NOMO-1 (cell line): Measurements from ENCODE around the gene ROBO2.

Experiments
- DNase-seq, 2 experiments: peaks; one replicate each; lab custom pipeline; 2025; ENCODE audit not compliant: unreplicated experiment in 2 of 2; lab: John Stamatoyannopoulos, UW

ROBO2 gene

DNA sequence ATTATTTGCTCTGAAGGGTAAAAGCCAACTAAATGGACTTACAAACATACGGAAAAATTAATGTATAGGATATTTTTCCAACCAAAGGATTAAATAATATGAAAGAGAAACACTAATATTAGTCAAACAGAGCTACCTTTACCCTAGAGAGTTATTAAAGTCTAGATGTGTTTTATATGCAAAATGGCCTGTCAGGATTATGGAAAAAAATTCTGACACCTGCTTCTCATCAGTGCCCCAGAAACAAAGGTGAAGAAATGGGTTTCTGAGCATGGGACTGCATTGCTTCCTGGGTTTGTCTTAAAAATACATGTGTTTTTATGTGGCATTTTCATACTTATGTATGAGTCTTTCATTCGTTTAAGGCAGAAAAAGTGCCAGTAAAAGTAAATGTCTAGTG lies 148.3 kb downstream of the ROBO2 start:
- no peak for DNase-seq

DNA sequence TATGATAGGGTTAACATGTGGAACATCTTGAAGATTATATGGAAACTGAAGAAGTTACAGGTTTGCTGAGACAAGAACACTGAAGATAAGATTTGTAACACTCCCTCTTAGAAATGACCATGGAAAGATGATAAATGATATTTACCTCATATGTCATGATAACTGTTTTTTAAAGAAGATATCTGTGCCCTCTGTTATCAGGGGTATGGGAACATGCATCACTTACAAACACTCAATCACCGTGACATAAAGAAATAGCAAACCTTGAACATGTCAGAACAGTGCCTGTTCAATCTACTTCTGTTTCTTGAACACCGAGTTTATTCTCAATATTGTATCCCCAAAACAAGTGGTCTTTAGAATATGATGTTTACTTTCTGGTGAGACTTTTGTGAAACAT lies 149.4 kb downstream of the ROBO2 start:
- DNase-seq = no peak

DNA sequence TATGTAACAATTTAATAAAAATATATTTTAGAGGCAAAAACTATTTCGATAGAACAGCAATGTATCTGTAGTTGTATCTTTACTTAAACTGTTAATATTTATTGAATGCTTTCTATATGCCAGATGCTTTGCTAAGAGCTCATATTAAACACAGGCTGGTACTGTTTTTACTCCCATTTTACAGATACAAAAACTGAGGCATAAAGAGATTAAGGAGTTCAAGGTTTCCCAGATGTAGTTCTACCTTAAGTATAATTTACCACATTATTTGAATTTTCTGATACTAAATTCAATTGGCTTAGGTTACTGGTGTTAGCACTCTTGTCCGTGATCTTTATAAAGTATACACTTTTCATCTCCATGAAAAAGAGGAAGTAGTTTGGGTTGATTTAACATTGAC lies 149.8 kb downstream of the ROBO2 start:
- no peak for DNase-seq

DNA sequence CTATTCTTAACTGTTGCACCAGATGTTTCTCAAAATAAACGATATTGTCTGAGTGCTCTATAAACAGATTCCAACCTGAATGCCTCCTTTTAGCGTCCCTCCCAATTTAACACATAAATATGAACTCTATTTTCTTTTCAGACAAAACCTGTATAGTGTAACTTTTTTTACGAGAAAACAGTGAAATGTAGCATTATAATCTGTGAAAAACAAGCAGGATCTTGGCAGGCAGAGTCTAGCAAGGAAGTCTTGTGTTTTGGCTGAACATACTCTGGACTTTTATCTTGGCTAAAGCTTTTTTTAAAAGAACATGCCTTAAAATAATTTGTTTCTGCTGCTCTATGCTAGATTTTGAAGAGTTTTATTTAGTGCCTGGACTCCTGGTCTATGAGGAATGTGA lies 150.5 kb downstream of the ROBO2 start:
- no peak for DNase-seq

DNA sequence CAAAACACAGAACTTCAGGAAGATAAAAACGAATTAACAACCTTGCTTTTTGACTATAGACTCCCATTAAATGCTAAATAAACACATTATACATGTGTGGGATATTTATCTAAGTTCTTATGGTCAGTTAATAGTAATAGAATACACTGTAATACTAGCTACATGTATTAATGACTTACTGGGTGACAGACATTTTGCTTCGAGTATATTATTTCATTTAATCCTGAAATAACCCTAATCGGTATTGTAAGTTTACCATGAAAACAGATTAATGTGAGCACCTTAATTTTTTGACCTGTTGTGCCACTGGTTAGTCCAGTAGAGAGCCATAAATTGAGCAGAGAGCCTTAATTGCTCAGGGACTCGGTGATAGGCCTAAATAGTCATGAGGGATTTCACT lies 151.1 kb downstream of the ROBO2 start:
- DNase-seq = no peak

DNA sequence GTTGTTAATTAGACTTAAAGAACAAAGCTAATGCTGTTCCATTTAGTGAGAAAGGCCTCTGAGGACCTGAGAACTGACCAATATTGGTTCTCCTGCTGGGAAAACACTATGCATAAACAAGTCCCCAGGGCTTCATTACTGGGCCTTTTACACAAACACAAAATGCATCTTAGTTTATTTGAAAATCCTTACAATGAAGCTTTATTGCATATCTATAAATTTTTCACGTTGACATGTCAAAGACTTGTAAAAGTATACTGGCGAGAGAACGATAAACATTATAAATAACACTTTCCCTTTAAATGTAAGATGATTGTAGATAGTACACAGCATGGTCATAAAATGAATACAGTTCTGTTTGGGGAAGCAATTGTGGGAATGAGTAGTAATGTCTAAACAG lies 151.7 kb downstream of the ROBO2 start:
- DNase-seq = no peak

DNA sequence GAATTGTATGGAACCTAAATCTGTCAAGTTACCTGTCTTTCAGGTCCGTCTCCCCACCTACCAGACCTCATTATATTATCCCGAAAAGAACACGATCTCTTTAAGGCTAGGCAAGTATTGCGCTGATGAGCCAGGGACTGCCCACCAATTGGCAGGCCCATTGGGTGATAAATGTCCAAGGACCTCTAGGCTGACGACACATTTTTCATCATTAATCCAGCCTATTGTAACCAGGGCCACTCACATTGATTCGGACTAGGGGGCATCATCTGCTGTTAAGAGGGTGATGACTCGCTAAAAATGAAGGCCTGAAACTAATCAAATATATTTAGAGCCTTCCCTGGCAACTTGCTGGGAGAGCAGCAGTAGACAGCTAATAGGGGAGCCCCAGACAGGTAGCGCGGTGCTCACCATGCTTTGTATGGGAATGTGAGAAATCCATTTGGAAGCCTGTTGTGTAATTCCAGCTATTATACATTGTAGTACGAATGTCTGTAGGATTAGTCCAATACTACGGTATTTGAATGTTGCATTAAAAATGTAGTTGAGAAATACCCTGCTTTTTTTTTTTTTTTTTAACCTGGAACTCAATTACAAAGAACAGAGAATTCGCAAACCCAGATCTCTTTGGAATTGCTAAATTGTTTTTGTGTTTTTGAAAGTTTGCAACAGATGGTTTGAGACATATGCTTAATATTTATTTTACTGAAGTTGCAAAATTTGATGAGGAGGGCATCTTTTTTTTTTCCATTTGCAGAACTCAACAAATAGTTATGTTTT lies 156.1 kb downstream of the ROBO2 start:
- DNase-seq = no peak

DNA sequence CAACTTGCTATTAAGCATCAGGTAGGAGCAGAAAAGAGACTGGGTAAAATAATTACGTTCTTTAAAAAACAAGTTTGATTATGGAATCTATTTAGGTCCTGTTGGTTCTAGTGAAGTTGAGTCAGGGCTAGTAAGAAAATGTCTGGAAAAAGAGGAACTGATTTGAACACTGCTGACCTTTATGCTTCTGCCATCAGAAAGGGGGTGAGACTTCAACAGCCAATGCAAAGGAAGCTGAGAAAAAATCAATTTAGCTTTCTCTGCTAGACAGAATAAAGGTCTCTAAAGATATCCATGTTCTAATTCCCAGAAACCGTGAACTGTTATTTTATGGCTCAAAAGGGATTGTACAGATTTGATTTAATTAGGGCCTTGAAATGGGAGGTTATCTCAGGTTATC lies 157.5 kb downstream of the ROBO2 start:
- no peak for DNase-seq

DNA sequence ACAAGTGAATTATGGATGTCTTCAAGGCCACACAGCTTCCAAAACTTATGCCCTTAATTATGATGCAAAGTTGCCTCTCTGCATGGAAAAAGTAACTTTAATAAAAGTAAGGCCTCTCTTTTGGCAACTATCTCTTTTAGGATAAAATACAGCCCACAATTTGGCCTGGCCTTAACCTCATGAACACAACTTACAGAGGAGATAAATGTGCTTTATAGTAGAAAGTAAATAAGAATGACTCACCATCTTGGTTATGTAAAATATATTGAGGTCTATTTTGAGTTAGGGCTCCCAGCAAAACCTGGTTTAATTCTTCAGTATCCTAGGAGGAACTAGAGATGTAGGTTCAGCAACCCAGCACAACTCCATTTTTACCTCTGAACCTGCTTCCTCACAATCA lies 164.0 kb downstream of the ROBO2 start:
- no peak for DNase-seq

DNA sequence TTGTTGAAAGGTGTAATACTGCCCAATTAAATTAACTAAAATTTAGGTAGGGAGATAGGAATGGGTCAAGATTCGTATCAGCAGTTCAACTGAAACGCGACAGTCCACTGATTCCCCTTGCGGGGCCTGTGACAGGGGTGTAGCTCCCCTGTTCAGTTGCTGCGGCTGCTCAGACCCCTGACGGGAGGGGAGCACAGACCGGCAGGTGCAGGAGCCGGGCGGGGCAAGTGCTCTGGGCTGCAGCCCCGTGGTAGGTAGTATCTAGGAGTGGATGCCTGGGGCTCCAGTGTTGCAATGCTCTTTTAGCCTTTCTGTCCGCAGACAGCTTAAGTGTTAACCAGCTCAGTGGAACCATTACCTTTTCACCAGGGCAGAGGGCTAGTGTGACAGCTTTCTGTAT lies 164.9 kb downstream of the ROBO2 start:
- DNase-seq = no peak

DNA sequence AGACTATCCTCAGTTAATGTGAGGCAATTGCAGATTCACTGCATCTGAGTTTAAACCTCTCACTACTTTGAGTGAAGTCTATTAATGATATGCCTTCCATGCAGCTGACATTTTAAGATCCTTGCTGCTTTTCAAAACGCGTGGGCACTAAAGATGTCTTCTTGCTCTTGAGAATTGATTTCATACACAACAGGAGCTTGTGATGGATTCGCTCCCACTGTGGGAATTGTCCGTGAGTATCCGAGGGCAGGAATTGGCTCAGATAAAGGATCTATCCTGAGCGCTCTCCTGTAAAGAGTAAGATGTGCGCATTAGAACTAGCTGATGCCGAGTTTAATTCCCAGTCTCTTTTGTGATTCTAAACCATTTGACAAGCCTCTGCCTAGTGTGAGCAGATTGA lies 167.9 kb downstream of the ROBO2 start:
- DNase-seq = no peak

DNA sequence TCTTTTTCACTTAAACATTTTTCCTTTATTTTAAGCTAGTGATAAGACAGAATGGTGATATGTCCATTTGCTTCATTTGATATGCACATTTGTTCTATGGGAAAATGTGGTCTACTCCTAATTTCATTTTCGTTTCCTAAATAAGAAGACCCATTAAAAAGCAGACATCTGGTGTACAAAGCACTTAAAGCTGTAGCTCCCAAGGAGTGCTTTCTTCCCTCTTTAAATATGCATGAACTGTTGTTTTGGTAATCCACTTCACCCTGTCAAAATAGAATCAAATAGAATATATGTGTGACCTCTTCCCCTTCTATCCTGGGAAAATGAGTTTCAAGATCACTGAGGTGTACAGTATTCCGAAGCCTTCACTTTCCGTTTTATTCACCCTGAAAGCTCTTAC lies 182.8 kb downstream of the ROBO2 start:
- no peak for DNase-seq

DNA sequence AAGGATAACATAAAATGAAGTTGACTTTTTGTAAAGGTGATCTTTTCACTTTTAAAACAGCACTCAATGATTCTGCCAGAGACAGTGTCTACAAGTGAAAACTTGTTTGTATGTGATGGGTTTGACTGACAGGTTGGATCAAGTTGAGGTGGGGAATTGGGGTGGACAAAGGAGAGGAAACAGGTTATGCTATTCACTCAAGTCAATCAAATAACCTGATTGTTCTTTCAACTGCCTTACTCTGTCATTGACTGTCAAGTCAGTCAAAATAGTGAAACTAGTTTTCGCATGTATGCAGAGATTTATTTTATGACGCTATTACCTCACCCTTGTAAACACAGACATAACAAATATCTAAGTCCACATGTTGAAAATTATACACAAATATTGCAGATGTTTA lies 187.7 kb downstream of the ROBO2 start:
- no peak for DNase-seq

DNA sequence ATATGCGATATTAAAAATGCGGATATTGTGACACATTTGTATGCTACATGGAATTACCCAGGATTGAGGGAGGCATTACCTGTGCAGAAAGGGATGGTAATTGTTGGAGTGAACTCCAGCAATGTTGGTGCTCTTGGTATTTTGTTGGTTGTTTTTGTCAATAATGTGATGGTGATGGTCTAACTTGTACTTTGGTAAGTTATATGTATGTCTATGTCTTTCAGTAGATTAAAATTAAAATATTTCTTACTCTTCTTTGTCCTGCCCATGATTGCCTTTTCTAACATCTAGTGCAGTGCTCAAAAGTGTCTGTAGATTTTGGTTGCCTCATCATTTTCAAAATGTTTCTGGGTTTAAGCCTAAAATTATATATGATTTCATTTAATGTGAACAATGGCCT lies 192.7 kb downstream of the ROBO2 start:
- no peak for DNase-seq

DNA sequence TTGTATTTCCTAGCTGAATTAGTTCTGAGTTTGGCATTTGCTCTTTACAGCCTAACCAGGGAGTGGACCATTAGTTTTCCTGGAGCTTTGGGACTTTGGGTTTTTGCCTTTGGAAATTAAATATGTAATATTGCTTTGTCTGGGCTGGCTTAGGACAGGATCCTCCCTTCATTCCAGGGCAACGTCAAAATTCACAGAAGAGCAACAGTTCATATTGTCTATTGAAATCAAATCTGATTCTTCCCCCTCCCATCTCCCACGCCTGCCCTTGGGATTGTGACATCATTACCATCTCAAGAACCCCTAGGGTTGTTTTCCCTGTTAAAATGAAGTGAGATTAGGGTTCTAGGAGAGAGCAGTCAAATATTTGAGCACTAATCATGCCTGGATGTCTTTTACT lies 194.1 kb downstream of the ROBO2 start:
- DNase-seq = no peak

DNA sequence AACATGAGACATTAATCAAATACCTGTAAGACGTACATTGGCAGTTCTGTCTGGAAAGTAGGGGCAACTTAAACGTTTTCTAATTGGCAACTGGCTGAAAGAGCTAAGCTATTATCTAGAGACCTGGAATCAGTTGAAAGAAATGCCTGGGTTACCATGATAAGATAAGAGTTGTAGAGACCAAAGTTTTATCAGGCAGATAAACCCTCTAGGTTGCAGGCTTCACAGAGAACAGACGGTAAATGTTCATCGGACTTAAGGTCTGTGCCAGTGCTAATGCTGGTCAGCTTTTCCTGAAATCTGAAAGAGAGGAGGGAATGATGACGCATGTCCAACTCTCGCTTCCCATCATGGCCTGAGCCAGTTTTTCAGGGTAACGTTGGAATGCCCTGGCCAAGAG lies 196.2 kb downstream of the ROBO2 start:
- no peak for DNase-seq

DNA sequence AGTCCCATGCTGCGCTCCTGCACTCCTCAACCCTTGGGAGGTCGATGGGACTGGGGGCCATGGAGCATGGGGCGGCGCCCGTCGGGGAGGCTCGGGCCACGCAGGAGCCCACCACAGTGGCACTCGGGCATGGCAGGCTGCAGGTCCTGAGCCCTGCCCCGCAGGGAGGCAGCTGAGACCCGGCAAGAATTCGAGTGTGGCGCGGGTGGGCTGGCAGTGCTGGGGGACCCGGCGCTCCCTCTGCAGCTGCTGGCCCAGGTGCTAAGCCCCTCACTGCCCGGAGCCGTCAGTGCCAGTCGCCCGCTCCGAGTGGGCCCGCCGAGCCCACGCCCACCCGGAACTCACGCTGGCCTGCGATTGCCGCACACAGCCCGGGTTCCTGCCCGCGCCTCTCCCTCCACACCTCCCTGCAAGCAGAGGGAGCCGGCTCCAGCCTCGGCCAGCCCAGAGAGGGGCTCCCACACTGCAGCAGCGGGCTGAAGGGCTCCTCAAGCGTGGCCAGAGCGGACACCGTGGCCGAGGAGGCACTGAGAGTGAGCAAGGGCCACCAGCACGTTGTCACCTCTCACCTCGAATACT lies 200.3 kb downstream of the ROBO2 start:
- DNase-seq = no peak

DNA sequence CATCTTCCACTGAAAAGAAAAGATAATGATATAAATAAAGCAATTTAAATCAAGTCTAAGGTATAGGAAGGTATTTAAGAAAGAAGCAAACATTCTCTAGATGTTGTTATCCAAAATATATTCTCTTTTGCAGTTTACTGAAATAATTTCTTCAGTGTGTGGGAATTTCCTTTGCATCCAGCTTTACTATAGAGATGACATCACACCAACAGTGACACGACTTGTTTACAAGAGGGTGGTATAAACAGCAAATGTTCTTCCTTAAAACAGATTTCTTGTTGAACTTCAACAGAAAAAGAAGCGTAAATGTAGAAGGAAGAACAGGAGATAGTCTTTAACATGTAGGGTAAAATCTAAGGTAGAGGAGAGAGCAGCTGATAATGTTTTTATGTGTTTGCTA lies 202.5 kb downstream of the ROBO2 start:
- DNase-seq = no peak

DNA sequence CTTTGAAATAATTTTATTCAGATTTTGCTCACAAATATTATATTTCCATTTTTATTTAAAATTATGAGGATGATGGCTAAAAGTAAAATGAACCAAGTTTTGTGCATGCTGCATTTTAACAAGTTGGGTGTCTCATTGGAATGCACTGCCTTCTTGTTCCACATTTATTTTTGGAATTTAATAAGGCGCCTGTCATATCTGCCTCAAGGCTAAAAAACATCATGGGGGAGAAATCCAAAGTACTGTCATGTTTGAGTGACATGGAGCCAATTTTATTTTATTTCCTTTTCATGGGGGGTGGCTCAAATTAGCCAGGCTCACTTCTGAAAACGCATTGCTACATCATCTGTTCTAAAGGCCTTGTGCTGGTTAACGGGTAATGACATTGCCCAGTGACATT lies 205.1 kb downstream of the ROBO2 start:
- DNase-seq = no peak

DNA sequence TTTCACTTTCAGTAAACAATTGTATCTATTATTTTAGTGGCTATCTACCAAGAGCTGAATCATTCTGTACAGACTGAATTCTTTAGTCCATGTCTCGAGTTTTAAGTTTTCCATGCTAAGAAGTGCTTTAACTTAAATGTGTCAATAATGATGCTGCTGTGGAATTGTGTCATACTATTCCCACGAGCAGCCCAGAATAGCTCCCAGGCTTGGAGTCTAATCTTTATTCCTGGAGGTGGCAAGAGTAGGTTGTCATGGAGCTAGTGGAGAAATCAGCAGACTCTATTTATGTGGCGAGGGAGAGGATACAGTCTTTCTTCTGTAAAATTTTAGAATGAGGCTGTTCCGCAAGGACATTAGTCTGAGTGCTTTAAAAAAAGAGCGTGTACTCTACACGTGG lies 207.2 kb downstream of the ROBO2 start:
- DNase-seq = no peak

DNA sequence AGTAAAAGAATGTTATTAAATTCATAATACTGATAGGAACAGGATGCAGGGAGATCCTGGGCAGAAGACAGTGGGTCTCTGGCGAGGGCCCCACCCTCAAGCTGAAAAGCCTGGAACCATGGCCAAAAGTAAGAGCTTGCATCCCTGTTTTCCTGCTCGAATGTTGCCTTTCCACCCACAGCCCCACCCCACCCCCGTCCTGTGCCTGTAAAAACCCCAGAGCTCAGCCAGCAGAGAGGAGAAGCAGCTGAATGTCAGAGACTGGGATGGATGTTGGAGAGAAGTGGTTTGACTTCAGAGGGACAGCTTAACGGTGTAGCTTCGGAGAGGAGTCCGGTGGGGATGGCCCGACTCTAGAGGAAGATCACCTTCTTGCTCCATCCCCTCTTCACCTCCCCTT lies 207.9 kb downstream of the ROBO2 start:
- DNase-seq = no peak

DNA sequence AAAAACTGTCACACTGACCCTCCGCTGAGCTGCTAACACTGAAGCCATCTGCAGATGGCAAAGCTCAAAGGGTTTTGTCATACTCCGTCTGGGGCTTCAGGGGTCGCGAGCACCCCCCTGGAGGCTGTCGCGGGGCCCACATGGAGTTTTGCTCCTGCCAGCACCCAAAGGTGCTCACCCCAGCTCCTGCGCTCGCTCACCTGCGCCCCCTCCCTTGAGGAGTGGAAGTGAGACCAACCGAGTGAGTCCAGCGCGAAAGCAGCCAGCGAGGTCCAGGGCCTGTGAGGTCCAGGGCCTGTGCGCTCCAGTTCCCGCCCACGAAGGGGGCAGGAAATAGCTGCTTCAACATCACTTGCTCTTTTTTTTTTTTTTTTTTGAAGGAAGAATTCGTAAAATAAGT lies 208.5 kb downstream of the ROBO2 start:
- DNase-seq = no peak

DNA sequence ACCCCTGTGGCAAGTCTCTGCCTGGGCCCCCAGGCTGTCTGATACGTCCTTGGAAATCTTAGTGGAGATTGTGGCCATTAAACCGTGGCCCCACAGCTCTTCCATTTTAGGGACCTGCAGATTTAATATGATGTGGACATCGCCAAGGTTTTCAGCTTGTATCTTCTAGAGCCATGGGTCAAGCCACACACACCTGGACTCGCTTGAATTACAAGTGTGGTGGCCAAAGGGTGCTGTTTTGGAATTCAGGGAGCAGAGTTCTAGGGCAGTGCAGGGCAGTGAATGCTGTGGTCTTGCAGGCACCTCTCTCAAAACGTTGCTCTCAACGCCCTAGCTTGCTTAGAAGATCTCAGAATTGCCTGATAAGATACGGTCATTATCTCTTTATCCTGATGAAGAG lies 211.2 kb downstream of the ROBO2 start:
- no peak for DNase-seq
